NAMALWA (cell line): Measurements from ENCODE around the gene BICD1.
A peak's percentile ranks its signal among the peaks of the same experiment; 100 is the strongest.
"Not testable (repeated sequence)": the region's sequence is repeated elsewhere in the genome, so short reads cannot be mapped to it uniquely, and the experiment has no call there.

Experiments used
- DNase-seq: peaks from one replicate; pipeline ENCODE4 v3.0.0-alpha.2; 2015; ENCODE audit warnings: low spot score

The BICD1 gene

GRCh38 chr12:32106517-32107358 is at the start of gene BICD1:
Gene BICD1, plus strand, starts transcription at chr12:32106847. Its CDS starts 485 bp downstream, at chr12:32107332.
- peak; percentile 82 for DNase-seq

- DNase-seq, result no peak
Observed at GRCh38 chr12:32061033-32061432, 45.6 kb upstream of the BICD1 start.

DNA sequence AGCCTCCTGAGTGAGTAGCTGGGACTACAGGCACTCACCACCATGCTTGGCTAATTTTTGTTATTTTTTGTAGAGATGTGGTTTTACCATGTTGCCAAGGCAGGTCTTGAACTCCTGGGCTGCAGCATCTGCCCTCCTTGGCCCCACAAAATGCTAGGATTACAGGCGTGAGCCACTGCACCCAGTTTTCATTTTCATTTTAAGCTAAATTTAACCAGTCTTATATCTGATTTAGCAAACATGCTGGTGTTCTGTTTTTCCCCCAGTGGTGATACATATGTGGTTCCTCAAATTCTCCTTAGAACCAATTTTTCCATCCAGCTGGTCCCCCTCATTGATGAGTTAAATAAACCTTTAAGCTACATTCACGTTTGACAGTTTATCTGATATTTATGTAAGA is 43.8 kb upstream of the BICD1 start:
- DNase-seq, result peak; percentile 40

GRCh38 chr12:32063796-32064195 is 42.9 kb upstream of the BICD1 start:
- DNase-seq, result no peak

DNA sequence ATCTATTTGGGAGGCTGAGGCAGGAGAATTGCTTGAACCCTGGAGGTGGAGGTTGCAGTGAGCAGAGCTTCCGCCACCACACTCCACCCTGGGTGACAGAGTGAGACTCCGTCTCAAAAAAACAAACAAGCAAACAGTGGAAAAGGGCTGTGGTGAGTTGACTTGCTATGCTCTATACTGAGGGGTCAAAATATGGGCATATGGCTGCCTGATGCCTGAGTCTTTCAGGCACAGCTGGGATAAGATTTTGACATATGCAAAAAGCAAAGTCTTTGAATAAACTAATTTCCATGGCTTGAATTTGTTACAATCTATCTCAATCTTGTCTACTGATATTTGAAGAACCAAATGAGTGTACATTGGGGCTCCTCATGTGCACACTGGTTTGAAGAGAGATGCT is 40.4 kb upstream of the BICD1 start:
- DNase-seq, result no peak

DNA sequence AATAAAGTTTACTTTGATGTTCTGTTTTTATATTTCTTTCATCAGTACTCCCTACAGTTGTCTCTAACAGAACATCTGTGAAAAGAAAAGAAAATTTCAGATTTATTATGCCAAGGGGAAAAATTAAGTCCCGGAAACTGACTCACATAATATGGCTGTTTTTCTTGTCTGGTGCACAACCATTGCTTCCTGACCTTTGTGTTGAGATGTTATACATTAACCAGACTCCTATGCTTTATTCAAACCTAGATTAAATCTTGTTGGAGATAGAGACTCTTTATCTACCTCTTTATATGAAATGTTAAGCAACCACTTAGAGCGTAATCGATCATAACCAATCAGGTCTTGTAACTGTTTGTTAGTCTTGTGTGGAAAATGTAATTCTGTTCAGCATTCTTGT is 37.6 kb upstream of the BICD1 start:
- no peak for DNase-seq

GRCh38 chr12:32069731-32070130 is 36.9 kb upstream of the BICD1 start:
- DNase-seq, result no peak

GRCh38 chr12:32070370-32070769 is 36.3 kb upstream of the BICD1 start:
- no peak for DNase-seq

DNA sequence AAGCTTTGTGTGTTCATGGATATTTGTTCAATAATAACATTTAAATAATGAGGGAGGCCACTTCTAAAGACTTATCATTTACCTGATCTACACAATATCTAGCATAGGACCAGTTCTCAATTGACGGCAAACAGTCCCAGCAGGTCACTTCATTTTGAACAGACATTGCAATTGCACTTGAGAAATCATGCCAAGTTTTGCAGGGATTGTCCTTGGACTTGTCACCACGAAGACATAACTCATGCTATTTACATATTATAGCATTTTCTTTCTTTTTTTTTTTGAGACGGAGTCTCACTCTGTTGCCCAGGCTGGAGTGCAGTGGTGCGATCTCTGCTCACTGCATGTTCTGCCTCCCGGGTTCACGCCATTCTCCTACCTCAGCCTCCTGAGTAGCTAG is 34.5 kb upstream of the BICD1 start:
- DNase-seq, result no peak

- DNase-seq, result no peak
Observed at GRCh38 chr12:32074432-32074831, 32.2 kb upstream of the BICD1 start.

DNA sequence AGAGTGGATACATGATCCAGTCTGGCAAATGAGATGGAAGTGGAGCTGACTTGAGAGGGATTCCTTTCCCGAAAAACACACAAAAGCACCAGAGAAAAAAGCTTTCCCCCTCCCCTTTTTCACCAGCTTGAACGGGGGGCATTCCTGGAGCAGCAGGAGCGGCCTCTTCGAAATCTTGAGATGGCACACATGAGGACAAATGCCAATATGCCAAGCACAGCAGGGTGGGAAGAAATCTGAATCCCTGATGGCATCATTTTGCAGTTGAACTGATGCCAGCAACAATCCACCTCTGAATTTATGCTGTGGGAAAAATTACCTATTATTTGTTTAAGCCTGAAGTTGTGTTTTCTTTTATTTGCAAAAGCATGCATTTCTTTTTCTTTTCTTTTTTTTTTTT is 29.7 kb upstream of the BICD1 start:
- no peak for DNase-seq

- DNase-seq, result no peak
Observed at GRCh38 chr12:32080435-32080834, 26.2 kb upstream of the BICD1 start.

- no peak for DNase-seq
Observed at GRCh38 chr12:32083489-32083888, 23.2 kb upstream of the BICD1 start.

GRCh38 chr12:32084017-32084688 is 22.5 kb upstream of the BICD1 start:
- no peak for DNase-seq

- peak; percentile 22 for DNase-seq
Observed at GRCh38 chr12:32084753-32085152, 21.9 kb upstream of the BICD1 start.

GRCh38 chr12:32087306-32087705 is 19.3 kb upstream of the BICD1 start:
- no peak for DNase-seq

GRCh38 chr12:32089156-32089555 is 17.5 kb upstream of the BICD1 start:
- DNase-seq, result no peak

GRCh38 chr12:32089586-32089985 is 17.1 kb upstream of the BICD1 start:
- no peak for DNase-seq

- no peak for DNase-seq
Observed at GRCh38 chr12:32091696-32092095, 15.0 kb upstream of the BICD1 start.

- DNase-seq, result no peak
Observed at GRCh38 chr12:32098112-32098511, 8.5 kb upstream of the BICD1 start.

DNA sequence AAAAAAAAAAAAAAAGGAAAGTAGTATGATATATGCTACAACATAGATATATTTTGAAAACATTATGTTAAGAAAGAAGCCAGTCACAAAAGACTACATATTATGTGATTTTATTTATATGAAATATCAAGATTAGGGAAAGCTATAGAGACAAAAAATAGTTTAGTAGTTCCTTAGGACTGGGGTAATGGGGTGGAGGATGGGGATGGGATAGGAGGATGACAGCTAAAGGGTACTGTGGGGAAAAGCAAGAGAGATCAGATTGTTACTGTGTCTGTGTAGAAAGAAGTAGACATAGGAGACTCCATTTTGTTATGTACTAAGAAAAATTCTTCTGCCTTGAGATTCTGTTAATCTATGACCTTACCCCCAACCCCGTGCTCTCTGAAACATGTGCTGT is 7.4 kb upstream of the BICD1 start:
- DNase-seq, result not testable (repeated sequence)

- no peak for DNase-seq
Observed at GRCh38 chr12:32100361-32100760, 6.3 kb upstream of the BICD1 start.

GRCh38 chr12:32100888-32101287 is 5.8 kb upstream of the BICD1 start:
- no peak for DNase-seq

- no peak for DNase-seq
Observed at GRCh38 chr12:32102234-32102633, 4.4 kb upstream of the BICD1 start.
